Measurements from ENCODE around the gene EXOC7.

EXOC7 gene

DNA sequence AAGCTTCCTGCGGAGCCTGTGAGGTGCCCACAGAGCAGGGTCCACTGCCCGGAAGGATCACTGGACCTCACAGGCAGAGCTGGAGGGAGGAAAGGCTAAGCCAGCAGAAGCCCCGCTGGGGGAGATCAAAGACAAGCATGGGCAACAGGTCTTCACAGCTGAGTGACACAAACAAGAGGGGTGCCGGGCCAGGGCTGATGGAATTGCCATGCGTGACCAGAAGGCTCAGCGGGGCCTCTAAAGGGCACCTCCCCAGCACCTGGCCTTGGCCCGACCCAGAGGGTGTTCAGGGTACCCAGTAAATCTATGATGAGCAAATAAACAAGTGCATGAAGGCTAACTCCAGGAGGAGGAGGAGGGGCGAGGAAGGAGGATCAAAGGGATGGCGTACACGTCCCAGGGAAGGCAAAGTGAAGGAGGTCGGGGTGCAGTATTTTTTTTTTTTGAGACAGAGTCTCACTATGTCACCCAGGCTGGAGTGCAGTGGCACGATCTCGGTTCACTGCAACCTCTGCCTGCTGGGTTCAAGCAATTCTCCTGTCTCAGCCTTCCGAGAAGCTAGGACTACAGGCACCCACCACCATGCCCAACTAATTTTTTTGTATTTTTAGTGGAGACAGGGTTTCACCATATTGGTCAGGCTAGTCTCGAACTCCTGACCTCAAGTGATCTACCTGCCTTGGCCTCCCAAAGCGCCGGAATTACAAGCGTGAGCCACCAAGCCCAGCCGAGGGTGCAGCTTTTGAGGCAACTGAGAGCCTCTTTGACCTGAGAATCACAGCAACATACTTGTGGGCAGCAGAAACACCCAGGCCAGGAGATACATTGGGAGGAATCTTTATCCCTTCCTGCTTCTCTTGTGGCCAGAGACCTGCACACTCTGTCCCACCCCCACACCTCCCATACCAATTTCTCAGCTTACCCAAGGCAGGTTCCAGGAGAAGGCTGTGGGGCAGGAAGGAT is 16.1 kb upstream of the EXOC7 start:
- no peak for DNase-seq (ENCODE audit: low spot score)

DNA sequence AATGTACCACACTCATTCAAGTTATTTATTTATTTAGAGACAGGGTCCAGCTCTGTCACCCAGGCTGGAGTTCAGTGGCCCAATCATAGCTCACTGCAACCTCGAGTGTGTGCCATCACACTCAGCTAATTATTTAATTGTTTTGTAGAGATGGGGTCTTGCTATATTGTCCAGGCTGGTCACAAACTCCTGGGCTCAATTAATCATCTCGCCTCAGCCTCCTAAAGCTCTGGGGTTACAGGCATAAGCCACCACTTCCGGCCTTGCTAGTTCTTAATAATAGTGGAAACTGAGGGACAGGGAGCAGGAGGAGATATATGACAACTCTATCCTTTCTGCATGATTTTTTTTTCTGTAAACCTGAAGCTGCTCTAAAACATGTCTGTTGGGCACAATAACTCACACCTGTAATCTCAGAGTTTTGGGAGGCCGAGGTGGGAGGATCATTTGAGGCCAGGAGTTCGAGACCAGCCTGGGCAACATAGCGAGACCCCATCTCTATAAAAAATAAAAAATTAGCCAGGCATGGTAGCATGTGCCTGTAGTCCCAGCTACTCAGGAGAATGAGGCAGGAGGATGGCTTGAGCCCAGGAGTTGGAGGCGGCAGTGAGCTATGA is 11.7 kb upstream of the EXOC7 start:
- DNase-seq (ENCODE audit: low spot score) = no peak

DNA sequence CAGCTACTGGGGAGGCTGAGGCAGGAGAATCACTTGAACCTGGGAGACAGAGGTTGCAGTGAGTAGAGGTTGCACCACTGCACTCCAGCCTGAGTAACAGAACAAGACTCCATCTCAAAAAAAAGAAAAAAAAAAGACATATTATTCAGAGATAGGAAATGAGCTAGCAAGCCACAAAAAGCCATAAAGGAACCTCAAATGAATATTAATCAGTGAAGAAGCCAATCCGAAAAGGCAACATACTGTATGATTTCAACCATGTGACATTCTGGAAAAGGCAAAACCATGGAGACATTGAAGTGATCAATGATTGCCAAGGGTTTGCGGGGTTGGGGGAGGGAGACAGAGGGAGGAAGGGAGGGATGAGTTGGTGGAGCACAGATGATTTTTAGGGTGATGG is 8.4 kb upstream of the EXOC7 start:
- DNase-seq (ENCODE audit: low spot score) = no peak

DNA sequence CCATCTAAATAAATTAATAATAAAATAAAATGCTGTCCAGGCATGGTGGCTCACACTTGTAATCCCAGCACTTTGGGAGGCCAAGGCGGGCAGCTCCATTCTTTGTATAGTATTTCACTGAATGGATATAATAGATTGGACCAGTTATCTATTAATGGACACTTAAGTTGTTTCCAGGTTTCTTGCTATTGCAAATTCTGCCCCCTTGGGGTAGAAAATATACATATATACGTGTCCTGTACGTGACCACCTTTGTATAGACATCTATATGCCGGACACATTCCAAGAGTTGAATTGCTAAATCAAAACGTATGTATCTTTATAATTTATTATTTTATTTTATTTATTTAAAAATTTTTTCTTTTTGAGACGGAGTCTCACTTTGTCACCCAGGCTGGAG is 3.9 kb upstream of the EXOC7 start:
- DNase-seq (ENCODE audit: low spot score) = peak; percentile 23

DNA sequence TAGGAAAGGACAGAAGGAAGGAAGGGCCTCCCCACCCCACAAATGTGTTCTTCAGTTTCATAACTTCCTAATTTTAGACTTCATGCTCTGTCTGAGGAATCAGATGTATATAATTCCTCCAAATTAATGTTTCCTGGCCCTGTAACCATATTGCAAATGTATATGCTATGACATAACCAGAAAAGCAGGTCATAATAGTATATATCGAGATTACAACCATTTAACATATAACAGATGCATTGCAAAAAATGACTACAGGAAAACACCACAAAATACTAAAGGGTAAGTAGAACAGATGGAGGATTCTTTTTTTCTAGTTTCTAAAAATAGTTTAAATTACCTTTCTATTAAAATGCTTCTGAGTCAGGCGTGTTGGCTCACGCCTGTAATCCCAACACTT is 3.1 kb upstream of the EXOC7 start:
- no peak for DNase-seq (ENCODE audit: low spot score)

DNA sequence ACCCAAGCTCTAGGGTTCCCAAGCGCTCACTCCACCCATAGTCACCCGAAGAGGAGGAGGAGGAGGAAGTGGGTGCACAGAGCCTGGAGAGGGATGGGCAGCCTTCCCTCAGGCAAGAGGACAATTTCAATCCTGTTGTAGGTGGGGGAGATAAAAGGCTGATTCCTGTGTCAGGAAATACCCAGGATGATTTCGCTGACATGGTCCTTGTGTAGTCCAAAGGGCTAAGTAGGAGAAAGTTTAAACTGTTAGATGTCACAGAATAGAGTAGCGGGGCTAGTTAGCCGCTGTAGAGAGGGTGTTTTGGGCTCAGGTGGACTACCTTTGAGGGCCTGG is 1.3 kb upstream of the EXOC7 start:
- DNase-seq (ENCODE audit: low spot score) = no peak

DNA sequence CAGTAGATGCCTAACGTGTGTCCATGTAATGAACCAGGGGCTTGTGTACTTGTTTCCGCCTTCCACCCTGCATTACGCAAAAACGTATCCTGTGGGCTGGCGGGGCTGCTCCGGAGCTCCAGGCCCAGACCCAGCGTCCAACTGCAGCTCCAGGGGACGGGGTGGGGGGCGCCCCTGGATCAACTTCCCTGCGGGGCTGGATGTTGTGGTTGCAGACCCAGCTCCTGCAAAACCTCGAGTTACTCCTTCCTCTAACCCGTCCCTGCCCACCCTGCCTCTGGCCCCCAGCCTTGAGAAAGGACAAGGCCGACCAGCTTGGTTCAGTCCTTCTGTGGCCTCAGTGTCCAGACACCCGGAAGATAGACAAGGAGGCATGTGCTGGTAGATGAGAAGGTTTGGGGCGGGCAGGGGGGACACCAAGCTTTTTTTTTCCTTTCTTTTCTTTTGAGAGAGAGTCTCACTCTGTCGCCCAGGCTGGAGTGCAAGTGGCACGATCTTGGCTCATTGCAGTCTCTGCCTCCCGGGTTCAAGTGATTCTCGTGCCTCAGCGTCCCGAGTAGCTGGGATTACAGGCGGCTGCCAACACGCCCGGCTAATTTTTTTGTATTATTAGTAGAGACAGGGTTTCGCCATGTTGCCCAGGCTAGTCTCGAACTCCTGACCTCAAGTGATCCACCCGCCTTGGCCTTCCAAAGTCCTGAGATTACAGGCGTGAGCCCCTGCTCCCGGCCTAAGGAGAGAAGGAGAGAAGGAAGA is 731 bp upstream of the EXOC7 start:
- DNase-seq (ENCODE audit: low spot score) = no peak

DNA sequence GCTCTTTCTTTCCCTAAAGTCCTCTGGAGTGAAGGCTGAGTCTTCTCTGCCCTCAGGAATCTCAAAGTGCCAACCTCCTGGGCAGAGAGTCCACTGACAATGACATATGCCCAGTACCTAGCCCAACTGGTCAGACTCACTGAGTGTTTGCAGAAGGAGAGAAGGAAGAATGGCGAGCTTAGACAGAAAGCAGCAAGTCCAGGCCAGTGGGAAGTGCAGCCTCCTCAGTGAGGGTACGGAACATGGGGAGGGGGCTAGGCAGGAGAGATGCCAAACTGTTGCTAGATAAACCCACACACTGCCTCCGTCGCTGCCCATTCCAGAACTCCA is 678 bp downstream of the EXOC7 start:
- DNase-seq (ENCODE audit: low spot score) = no peak

DNA sequence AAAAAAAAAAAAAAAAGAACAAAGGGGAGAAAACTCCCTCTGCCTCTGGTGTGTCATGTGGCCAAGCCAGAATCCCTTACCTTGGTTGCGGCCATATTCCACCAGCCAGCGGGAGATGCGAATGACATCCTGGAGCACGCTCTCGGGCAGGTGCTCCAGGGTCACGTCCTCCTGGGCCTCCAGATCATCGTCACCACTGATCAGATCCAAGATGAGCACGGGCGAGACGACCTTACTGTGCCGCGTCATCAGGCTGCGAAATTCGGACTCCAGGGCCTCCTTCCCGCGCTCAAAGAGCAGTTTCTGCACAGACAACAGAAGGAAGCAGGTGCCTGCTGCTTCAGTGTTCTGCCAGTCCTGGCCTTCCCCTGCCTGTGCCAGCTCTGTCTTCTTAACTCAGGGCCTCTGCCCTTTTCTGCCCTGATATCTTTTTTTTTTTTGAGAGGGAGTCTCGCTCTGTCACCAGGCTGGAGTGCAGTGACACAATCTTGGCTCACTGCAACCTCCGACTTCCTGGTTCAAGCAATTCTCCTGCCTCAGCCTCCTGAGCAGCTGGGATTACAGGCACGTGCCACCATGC is 5.8 kb downstream of the EXOC7 start:
- DNase-seq (ENCODE audit: low spot score) = no peak

DNA sequence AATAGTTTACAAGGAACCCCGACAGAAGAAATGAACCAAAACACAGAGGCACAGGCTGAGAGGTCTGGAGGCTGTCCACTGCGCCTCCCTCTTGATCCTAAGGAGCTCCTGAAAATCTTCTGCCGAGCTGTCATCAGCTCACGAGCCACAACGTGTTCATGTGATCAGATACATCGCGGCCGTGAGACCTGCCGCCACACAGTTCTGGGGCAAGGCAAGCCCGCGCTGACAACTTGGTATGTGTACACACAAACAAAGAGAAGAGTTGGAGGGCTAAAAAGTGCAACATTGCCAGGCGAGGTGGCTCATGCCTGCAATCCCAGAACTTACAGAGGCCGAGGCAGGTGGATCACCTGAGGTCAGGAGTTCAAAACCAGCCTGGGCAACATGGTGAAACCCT is 7.6 kb downstream of the EXOC7 start:
- DNase-seq (ENCODE audit: low spot score) = no peak

DNA sequence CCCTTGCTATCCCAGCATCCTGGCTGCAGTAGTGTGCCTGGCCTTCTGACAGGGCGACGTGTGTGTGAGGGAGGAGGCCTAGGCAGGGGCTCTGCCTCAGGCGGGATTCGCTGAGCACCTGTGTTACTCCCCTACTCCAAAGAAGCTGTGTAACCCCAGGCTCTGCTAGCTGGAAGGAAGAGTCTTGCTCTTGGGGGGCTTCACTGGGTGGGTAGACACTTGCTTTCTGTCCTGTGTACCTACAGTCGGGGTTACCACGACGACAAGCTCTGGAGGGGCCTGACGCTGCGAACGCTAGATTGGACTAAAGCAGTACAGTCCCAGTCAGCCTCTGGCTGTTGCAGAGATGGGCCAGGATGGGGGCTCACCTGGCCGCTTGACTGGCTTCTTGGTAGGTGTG is 9.5 kb downstream of the EXOC7 start:
- DNase-seq (ENCODE audit: low spot score) = no peak

DNA sequence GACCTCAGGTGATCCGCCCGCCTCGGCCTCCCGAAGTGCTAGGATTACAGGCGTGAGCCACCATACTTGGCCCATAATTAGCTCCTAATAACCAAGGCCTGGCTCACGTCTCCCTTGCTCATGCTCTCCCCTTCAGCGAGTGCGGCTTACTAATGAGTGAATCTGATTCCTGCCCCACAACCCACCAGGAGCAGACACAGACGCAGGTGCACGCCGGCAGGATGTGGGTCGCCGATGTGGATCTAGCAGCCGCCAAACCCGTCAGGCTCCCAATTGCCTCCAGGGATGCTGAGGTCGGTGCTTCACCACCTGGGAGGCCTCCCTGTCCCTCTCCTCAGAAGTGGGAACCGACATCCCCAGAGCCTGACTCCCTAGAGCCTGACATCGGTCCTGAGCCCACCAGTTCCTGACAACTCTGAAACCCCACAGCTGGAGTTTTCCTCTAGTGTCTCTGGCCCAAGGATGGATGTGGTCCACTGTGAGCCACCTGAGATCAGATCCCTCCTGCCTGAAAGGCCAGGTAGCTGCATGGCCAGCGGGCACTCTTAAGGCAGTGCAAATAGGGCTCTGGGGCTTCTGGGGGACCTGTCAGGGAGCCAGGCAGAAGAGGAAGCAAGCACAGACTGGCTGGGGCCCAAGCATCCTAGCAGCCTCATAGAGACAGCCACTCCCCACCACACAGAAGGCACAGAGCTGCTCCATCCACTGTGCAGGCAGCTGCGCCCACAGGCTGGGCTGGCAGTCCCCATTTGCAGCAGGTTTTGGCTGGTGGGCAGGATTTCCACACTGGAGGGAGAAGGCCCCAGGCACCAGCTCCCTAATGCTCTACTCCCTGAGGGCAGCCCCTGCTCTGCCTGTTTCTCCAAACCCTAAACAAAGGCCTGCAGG is 10.8 kb downstream of the EXOC7 start:
- no peak for DNase-seq (ENCODE audit: low spot score)

DNA sequence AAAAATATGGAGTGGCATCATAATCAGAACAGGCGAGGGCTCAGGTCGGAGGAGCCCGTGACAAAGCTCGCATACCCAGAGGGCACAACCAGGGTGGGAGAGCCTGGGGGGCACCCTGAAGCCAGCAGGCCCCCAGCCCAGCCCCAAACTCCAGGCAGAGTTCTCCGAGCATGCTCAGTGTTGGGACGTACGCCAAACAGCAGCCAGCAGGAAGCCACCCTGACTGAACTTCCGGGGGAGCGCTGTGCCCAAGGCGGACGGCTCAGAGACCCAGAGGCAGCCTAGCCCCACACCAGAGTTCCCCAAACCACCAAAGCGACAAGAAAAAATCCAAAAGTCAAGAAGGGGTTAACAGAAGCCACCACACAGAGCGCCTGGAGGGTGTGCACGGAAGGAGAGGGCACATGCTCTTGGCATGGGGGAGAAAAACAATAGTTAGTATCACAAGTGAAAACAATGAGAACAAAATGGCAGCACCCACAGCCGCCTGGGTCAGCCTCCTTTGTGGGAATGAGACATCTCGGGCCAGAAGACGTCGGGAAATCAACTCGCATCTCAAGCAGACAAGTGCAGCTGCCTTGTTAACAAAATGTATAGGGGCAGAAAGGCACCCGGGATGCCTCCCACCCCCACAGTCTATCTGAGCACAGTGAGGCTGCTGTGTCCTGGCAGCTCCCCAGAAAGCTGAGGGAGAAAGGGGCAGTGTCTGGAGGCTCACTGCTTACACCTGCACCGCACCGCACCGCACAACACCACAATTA is 11.9 kb downstream of the EXOC7 start:
- DNase-seq (ENCODE audit: low spot score) = no peak

DNA sequence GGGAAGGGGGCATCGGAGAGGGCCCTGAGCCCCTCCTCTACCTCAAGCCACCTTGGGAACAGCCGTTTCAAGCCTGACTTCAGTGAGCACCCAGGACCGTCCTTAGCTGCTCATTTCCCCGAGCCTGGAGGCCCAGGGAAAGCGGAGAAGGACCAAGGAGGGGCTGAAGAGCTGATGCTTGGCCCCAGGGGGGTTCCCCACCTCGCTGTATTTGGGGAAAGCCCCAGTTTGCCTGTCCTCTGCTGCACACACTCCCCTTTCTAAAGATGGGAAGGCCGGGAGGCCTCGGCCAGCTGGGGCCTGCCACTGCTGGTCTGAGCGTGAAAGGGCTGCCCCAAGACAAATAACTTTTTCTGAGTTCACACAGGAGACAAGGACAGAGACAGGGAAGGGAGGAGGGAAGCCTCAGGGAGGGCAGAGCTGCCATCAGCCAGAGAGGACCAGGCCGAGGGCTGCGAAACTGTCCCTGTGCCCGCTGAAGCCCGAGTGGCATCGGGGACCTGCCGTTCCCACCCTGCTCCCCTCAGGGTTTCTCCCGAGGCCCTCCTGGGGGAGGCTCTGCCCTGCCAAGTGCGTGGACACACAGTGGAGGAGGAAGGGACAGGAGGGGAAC is 13.0 kb downstream of the EXOC7 start:
- DNase-seq (ENCODE audit: low spot score) = no peak

DNA sequence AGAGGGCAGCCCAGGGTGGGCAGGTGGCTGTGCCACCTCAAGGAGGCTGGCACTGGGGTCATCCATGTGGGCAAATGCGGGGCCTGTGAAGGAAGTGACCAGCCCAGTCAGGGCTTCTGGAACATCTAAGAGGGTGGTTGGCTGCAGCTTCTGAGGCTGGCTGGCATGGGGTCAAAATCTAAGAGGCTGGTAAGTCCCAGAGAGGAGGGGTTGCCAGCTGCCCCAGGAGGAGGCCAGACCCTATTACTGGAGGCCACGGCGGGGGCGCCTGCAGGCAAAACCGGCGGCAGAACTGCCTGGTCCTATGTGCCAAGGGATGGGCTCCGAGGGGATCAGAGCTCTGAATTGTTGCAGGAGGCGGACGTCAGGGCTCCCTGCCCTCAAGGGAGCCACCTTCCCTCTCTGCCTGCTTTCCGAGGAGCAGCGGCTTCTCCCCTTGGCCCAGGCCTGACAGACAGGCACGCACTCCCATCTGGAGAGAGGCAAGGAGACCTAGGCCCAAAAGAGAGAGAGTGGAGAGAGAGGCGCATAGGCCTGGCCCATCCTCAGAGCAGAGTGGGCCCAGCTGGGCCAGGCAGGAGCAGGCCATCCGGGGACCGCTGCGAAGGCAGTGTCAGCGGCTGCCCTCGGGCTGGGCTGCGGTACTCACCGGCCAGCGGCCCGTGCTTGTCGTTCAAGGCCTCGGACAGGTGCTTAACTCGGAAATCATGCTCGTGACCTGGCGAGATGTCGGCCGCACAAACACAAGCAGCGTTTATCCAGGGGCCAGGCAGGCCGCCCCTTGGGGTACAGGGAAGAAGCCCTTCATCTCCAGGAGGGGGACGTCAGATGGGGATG is 13.7 kb downstream of the EXOC7 start:
- DNase-seq (ENCODE audit: low spot score) = no peak

DNA sequence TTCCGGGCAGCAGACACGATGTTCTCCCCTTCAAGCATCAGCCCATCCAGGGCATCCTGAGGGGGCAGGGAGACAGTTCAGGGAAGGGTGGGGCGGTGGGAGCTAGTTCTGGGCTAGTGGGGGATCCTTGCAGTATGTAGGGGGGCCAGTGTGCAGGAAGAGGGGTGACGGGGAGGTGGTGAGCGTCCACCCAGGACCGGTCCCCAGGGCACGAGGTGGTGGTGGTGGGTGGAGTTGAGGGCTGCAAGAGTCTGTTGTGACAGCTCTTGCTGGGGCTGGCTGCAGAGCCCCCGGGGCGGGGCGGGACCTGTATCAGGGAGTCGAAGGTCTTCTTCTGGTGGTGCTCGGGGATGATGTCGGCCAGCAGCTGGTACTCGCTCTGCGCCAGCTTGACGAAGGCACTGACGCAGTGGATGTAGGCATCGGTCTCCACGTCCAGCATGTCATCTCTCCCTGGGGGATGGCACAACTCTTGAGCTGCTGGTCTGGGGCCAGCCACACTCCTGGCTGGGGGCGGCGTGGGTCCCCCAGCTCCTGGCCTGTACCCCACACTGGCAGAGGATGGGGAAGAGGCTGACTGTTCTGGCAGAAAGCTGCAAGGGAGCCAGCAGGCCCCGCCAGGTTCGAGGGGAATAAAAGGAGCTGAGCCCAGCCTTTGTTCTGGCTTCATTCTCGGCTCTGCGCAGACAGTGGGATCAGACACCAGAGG is 14.6 kb downstream of the EXOC7 start:
- no peak for DNase-seq (ENCODE audit: low spot score)

DNA sequence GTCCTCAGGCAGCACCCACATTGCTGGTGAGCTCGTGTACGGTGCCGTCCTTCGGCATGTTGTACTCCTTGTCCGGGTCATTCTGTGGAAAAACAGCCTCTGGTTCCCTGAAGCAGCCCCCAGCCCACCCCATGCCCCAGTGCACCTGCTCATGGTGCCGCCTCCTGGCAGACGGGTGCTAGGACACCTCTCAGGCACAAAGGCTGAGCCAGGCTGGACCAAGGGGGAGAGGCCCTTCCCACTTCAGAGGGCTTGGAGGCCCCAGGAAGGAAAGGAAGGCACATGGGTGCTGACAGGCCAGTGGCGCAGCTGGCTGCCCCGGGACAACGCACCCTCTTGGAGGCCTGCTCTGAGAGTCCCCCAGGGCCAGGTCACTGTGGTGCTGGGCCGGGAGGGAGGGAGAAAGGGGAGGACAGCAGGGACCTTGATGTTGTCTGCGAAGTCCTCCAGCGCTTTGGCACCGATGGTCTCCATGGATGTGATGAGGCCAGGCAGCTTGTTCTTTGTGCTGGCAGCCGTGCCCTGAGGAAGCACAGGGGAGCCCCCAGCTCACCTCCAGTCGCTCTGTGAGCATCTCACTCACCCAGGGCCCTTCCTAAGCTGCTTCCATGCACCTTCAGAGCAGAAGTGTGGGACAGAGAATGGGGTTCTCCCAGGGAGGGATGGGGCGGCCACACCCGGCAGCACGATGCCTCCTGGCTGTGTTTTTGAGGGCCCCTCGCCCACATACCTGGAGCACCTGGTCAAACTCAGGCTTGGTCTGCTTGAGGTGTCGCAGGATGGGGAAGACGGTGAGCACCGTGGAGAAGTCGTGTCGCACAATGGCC is 15.3 kb downstream of the EXOC7 start:
- DNase-seq (ENCODE audit: low spot score) = no peak

DNA sequence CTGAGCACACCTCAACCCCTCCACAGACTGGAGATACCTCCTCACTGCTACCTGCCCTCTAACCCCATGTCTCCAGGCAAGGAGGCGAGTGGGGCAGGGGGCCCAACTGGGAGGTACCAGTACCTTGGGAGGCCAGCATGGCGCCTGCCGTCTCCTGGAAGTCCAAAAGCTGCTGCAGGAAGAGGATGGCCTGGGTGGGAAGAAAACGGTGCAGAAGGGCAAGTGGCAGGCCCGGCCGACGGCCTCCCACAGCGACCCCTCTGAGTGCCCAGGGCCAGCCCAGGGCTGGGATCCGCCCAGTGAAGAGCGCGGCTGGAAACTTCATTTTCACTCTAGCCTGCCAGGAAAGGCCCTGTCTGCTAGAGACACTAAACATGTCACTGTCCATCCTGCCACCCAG is 16.1 kb downstream of the EXOC7 start:
- DNase-seq (ENCODE audit: low spot score) = no peak
